GM18508 (cell line): Measurements from ENCODE around the gene CDYL2.
"Not testable (repeated sequence)": the region's sequence is repeated elsewhere in the genome, so short reads cannot be mapped to it uniquely, and the experiment has no call there.

ENCODE experiments used
- ATAC-seq: cut with Tn5 transposase; IDR thresholded peaks from one replicate; pipeline ENCODE4 v1.9.1; 2021; ENCODE audit warnings: moderate number of reproducible peaks; ENCODE audit not compliant: insufficient read depth, unreplicated experiment

Gene CDYL2

GRCh38 chr16:80680839-80681238 is 123.6 kb downstream of the CDYL2 start:
- no peak for ATAC-seq

GRCh38 chr16:80680046-80680445 is 124.4 kb downstream of the CDYL2 start:
- no peak for ATAC-seq

GRCh38 chr16:80674884-80675283 is 129.5 kb downstream of the CDYL2 start:
- ATAC-seq: no peak

- no peak for ATAC-seq
Measured at GRCh38 chr16:80672379-80672778, 132.0 kb downstream of the CDYL2 start.

- ATAC-seq: no peak
Measured at GRCh38 chr16:80671281-80671849, 133.0 kb downstream of the CDYL2 start.

- ATAC-seq: no peak
Measured at GRCh38 chr16:80670170-80670865, 134.1 kb downstream of the CDYL2 start.

GRCh38 chr16:80669673-80670072 is 134.7 kb downstream of the CDYL2 start:
- ATAC-seq: no peak

GRCh38 chr16:80667925-80668324 is 136.5 kb downstream of the CDYL2 start:
- no peak for ATAC-seq

GRCh38 chr16:80667251-80667560 is 137.2 kb downstream of the CDYL2 start:
- ATAC-seq: no peak

- ATAC-seq: no peak
Measured at GRCh38 chr16:80666378-80667250, 137.8 kb downstream of the CDYL2 start.

- ATAC-seq: no peak
Measured at GRCh38 chr16:80665356-80665755, 139.0 kb downstream of the CDYL2 start.

GRCh38 chr16:80664786-80665185 is 139.6 kb downstream of the CDYL2 start:
- no peak for ATAC-seq

- no peak for ATAC-seq
Measured at GRCh38 chr16:80664226-80664625, 140.2 kb downstream of the CDYL2 start.

- no peak for ATAC-seq
Measured at GRCh38 chr16:80663078-80663477, 141.3 kb downstream of the CDYL2 start.

GRCh38 chr16:80659865-80660264 is 144.5 kb downstream of the CDYL2 start:
- ATAC-seq: no peak

GRCh38 chr16:80656711-80657150 is 147.7 kb downstream of the CDYL2 start:
- ATAC-seq: peak; percentile 79

GRCh38 chr16:80656161-80656560 is 148.2 kb downstream of the CDYL2 start:
- ATAC-seq: no peak

GRCh38 chr16:80655751-80656150 is 148.6 kb downstream of the CDYL2 start:
- no peak for ATAC-seq

GRCh38 chr16:80654094-80654862 is 150.1 kb downstream of the CDYL2 start:
- no peak for ATAC-seq

- ATAC-seq: no peak
Measured at GRCh38 chr16:80652441-80652840, 152.0 kb downstream of the CDYL2 start.

- ATAC-seq: not testable (repeated sequence)
Measured at GRCh38 chr16:80650281-80650680, 154.1 kb downstream of the CDYL2 start.
